Neuronal stem cell (in vitro differentiated cells): ENCODE results near the gene SMIM43.

Experiments
- DNase-seq: peaks from one replicate; pipeline ENCODE4 v3.0.0-alpha.2; 2013; ENCODE audit warnings: low spot score
- H2AFZ ChIP-seq: one replicate; pipeline ENCODE4 v1.6.1; 2013; ENCODE audit warnings: mild to moderate bottlenecking, low read length, inconsistent platforms
- H2AK5ac ChIP-seq: 2 replicates; pipeline ENCODE4 v1.6.1; 2013; ENCODE audit warnings: low read depth, mild to moderate bottlenecking, inconsistent platforms, low read length, moderate library complexity, mixed read lengths
- H2BK120ac ChIP-seq: 2 replicates; pipeline ENCODE4 v1.6.1; 2013; ENCODE audit warnings: low read depth, mild to moderate bottlenecking, inconsistent platforms, low read length, moderate library complexity, mixed read lengths
- H2BK12ac ChIP-seq: one replicate; pipeline ENCODE4 v1.6.1; 2013; ENCODE audit warnings: low read length, inconsistent platforms
- H2BK15ac ChIP-seq: 2 replicates; pipeline ENCODE4 v1.6.1; 2013; ENCODE audit warnings: mild to moderate bottlenecking, low read length, inconsistent platforms, mixed read lengths
- H2BK5ac ChIP-seq: one replicate; pipeline ENCODE4 v1.6.1; 2013; ENCODE audit warnings: inconsistent platforms, mild to moderate bottlenecking, low read length, moderate library complexity
- H3K14ac ChIP-seq: one replicate; pipeline ENCODE4 v1.6.1; 2013; ENCODE audit warnings: low read length, inconsistent platforms
- H3K18ac ChIP-seq: 2 replicates; pipeline ENCODE4 v1.6.1; 2013; ENCODE audit warnings: low read length, inconsistent platforms
- H3K23ac ChIP-seq: 2 replicates; pipeline ENCODE4 v1.6.1; 2013; ENCODE audit warnings: low read depth, mild to moderate bottlenecking, mixed read lengths, low read length, inconsistent platforms; ENCODE audit not compliant: poor library complexity
- H3K27ac ChIP-seq: replicated peaks from 3 replicates; pipeline ENCODE4 v1.5.1; 2013; ENCODE audit warnings: low read length, inconsistent platforms
- H3K27me3 ChIP-seq, 3 experiments: 2 replicates each; pipeline ENCODE4 v1.6.1; 2013; ENCODE audit warnings: low read length in 3 of 3, mild to moderate bottlenecking in 2 of 3, inconsistent platforms in 1 of 3, low read depth in 1 of 3, mixed read lengths in 1 of 3, moderate library complexity in 1 of 3; ENCODE audit not compliant: control insufficient read depth in 3 of 3, insufficient read depth in 3 of 3
- H3K36me3 ChIP-seq, 2 donors: replicated peaks in 1 of 2; 2 replicates each; pipeline ENCODE4 v1.6.1; 2013; ENCODE audit warnings: low read length in 2 of 2; ENCODE audit not compliant: control insufficient read depth in 2 of 2, insufficient read depth in 2 of 2
- H3K4ac ChIP-seq: 2 replicates; pipeline ENCODE4 v1.6.1; 2013; ENCODE audit warnings: inconsistent platforms, mild to moderate bottlenecking, low read length, moderate library complexity
- H3K4me1 ChIP-seq, 2 donors: 1 replicate in 1 of 2; 2 replicates in 1 of 2; pipeline ENCODE4 v1.6.1; 2013; ENCODE audit warnings: low read length in 2 of 2, low read depth in 1 of 2; ENCODE audit not compliant: control insufficient read depth in 2 of 2, insufficient read depth in 1 of 2
- H3K4me2 ChIP-seq: one replicate; pipeline ENCODE4 v1.6.1; 2013; ENCODE audit warnings: mild to moderate bottlenecking, low read length, inconsistent platforms; ENCODE audit not compliant: insufficient read depth, poor library complexity, severe bottlenecking
- H3K4me3 ChIP-seq, 2 donors: 2 replicates each; pipeline ENCODE4 v1.5.1; 2013; ENCODE audit warnings: low read length in 2 of 2, mild to moderate bottlenecking in 2 of 2, inconsistent platforms in 1 of 2, moderate library complexity in 1 of 2
- H3K79me1 ChIP-seq: one replicate; pipeline ENCODE4 v1.6.1; 2013; ENCODE audit warnings: low read depth, mild to moderate bottlenecking, inconsistent platforms, low read length, moderate library complexity
- H3K9ac ChIP-seq: one replicate; pipeline ENCODE4 v1.6.1; 2013; ENCODE audit warnings: mild to moderate bottlenecking, low read depth, low read length, inconsistent platforms; ENCODE audit not compliant: poor library complexity
- H3K9me3 ChIP-seq, 2 donors: replicated peaks in 1 of 2; 2 replicates each; pipeline versions ENCODE3 to v1.6.1; 2013; ENCODE audit warnings: low read length in 2 of 2, mild to moderate bottlenecking in 2 of 2, inconsistent platforms in 1 of 2, low read depth in 1 of 2, mixed read lengths in 1 of 2, moderate library complexity in 1 of 2; ENCODE audit not compliant: control insufficient read depth in 2 of 2, insufficient read depth in 1 of 2
- H4K8ac ChIP-seq: one replicate; pipeline ENCODE4 v1.6.1; 2013; ENCODE audit warnings: low read depth, mild to moderate bottlenecking, inconsistent platforms, low read length, moderate library complexity
- H4K91ac ChIP-seq: one replicate; pipeline ENCODE4 v1.6.1; 2013; ENCODE audit warnings: low read length, low read depth, mild to moderate bottlenecking, inconsistent platforms; ENCODE audit not compliant: poor library complexity
- WGBS, 2 donors: extraction: QIAGEN DNeasy Blood & Tissue Kit; methylation state at CpG; one replicate each; pipeline ENCODE4 v1.1.7; 2013; ENCODE audit warnings: missing lambda C conversion rate in 2 of 2, mixed read lengths in 1 of 2; ENCODE audit not compliant: insufficient read length in 2 of 2, insufficient replicate concordance in 1 of 2; ENCODE audit errors: extremely low coverage in 2 of 2; 5-methylcytosine and 5-hydroxymethylcytosine counted together

Gene SMIM43

DNA sequence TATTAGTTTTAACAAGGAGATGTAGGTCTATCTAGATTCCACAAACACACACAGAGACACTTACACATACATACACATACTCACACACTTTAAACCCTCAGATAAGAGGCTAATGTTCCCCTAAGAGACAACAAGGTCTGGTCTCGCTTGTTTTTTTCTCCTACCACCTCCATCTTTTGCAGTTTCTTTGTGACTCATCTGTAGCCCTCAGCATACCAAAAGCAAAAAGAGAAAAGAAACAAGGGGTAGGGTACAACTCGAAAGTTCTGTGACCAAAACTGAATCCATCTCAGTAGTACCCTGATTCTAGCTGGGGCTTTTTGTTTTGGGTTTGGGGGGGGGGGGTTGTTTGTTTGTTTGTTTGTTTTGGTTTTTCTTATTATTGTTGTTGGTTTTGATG is 23.9 kb upstream of the SMIM43 start:
- H3K36me3 ChIP-seq, result no peaks in the 10 kb centered on the region
- no peak overlapping the region for H3K4me2 ChIP-seq
- no peak overlapping the region for H3K9ac ChIP-seq
- no CpG with 5 or more reads among the region's 2 CpGs for WGBS, 2 donors
- H3K14ac ChIP-seq, result no peak overlapping the region
- H3K27ac ChIP-seq, result no peak overlapping the region
- no peak overlapping the region for H2BK120ac ChIP-seq
- peaks cover 0 to 2% of the 10 kb centered on the region in 2 donors for H3K4me1 ChIP-seq
- no peak overlapping the region for H2BK5ac ChIP-seq
- no peak overlapping the region for H3K18ac ChIP-seq
- no peak overlapping the region for H4K8ac ChIP-seq
- H3K23ac ChIP-seq, result no peak overlapping the region
- no peak for DNase-seq
- no peak overlapping the region for H2BK15ac ChIP-seq
- no peak overlapping the region for H2BK12ac ChIP-seq
- no peak overlapping the region for H4K91ac ChIP-seq
- H2AFZ ChIP-seq, result no peak overlapping the region
- H3K27me3 ChIP-seq, result peaks cover 0 to 3% (median 0%) of the 10 kb centered on the region in 3 experiments
- no peak overlapping the region for H3K4ac ChIP-seq
- H3K4me3 ChIP-seq, result no peak overlapping the region
- no peaks in the 10 kb centered on the region for H3K79me1 ChIP-seq
- H2AK5ac ChIP-seq, result no peak overlapping the region
- H3K9me3 ChIP-seq, result no peaks in the 10 kb centered on the region

DNA sequence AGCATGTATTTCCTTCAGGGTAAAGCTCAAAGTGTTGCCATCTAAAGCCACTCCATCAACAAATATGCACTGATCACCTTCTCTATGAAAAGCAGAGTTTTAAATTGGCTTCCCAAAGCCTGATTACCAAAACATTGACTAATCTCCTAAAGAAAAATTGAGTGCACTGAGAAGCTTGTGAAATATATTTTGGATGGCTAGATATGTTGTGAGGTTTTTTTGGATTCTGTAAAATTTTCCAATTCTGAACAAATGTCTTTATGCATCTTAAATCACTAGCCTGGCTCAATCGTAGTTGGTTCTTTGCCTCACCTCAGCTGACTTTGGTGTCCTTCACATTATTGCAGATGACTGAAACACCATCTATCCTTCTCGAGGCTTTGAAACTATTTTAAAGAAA is 21.3 kb upstream of the SMIM43 start:
- Histone ChIP-seq H2BK12ac (no peak overlapping the region), H3K4me2 (no peak overlapping the region), H2BK120ac (no peak overlapping the region), H2AFZ (no peak overlapping the region), H3K4me1 (peaks cover 0 to 2% of the 10 kb centered on the region in 2 donors), H3K36me3 (no peaks in the 10 kb centered on the region), H3K79me1 (no peaks in the 10 kb centered on the region), H4K8ac (no peak overlapping the region), H2BK5ac (no peak overlapping the region), H3K9me3 (no peaks in the 10 kb centered on the region), H3K27ac (no peak overlapping the region), H3K18ac (no peak overlapping the region), H3K4me3 (no peak overlapping the region), H3K4ac (no peak overlapping the region), H3K23ac (no peak overlapping the region), H2AK5ac (no peak overlapping the region), H4K91ac (no peak overlapping the region), H3K27me3 (peaks cover 0 to 3% (median 0%) of the 10 kb centered on the region in 3 experiments), H3K14ac (no peak overlapping the region), H3K9ac (no peak overlapping the region), H2BK15ac (no peak overlapping the region)
- no CpG with 5 or more reads among the region's 2 CpGs for WGBS, 2 donors
- DNase-seq, result no peak

- Histone ChIP-seq H3K79me1 (no peaks in the 10 kb centered on the region), H3K14ac (no peak overlapping the region), H2AFZ (no peak overlapping the region), H2AK5ac (no peak overlapping the region), H4K8ac (no peak overlapping the region), H3K4me1 (peaks cover 0 to 2% of the 10 kb centered on the region in 2 donors), H3K18ac (no peak overlapping the region), H3K4ac (no peak overlapping the region), H2BK120ac (no peak overlapping the region), H2BK5ac (no peak overlapping the region), H3K9me3 (no peaks in the 10 kb centered on the region), H2BK15ac (no peak overlapping the region), H2BK12ac (no peak overlapping the region), H3K36me3 (no peaks in the 10 kb centered on the region), H3K9ac (no peak overlapping the region), H3K4me3 (no peak overlapping the region), H3K4me2 (no peak overlapping the region), H3K23ac (no peak overlapping the region), H3K27me3 (peaks cover 0 to 3% (median 0%) of the 10 kb centered on the region in 3 experiments), H3K27ac (no peak overlapping the region), H4K91ac (no peak overlapping the region)
- no peak for DNase-seq
- WGBS, 2 donors, result no CpG with 5 or more reads among the region's 4 CpGs
Observed at GRCh38 chr4:121785479-121785878, 20.5 kb upstream of the SMIM43 start.

DNA sequence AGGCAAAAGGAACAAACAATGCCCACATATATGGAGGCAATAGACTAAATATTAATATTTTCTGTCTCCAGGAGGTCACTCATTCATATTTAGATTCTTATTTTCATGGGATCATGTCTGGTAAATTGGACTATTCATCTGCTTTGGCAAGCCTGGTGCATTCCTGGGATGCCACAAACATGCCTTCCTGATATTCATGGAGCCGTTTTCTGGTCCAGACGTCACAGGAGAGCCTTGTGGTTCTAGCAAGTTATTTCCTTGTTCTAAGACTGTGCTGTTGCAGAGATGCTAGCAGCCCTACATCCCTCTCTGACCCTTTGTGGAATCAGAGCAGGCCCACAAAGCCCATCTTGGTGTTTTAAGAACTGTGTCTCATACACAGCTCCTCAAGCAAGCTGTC is 20.0 kb upstream of the SMIM43 start:
- WGBS, 2 donors, result no CpG with 5 or more reads among the region's 2 CpGs
- Histone ChIP-seq H3K36me3 (no peaks in the 10 kb centered on the region), H3K4me2 (no peak overlapping the region), H3K27ac (no peak overlapping the region), H4K91ac (no peak overlapping the region), H2BK120ac (no peak overlapping the region), H4K8ac (no peak overlapping the region), H3K27me3 (peaks cover 0 to 3% (median 0%) of the 10 kb centered on the region in 3 experiments), H2BK5ac (no peak overlapping the region), H3K23ac (no peak overlapping the region), H2AFZ (no peak overlapping the region), H2BK15ac (no peak overlapping the region), H3K4ac (no peak overlapping the region), H3K4me1 (peaks cover 0 to 2% of the 10 kb centered on the region in 2 donors), H2BK12ac (no peak overlapping the region), H3K79me1 (no peaks in the 10 kb centered on the region), H3K9ac (no peak overlapping the region), H2AK5ac (no peak overlapping the region), H3K14ac (no peak overlapping the region), H3K9me3 (no peaks in the 10 kb centered on the region), H3K18ac (no peak overlapping the region), H3K4me3 (no peak overlapping the region)
- no peak for DNase-seq
